Heart left ventricle (tissue), 13 donors: Measurements from ENCODE around the gene VEGFB.

Experiments used
- CTCF ChIP-seq, 12 donors: fragments of 200-600 bp; sonication (generic) in 4 of 12; IDR thresholded peaks; one replicate each; pipeline versions ENCODE4 v1.5.0 to v1.8.0; 2018 to 2022; ENCODE audit warnings: antibody characterized with exemption in 12 of 12, mild to moderate bottlenecking in 5 of 12
- POLR2A ChIP-seq, 2 donors: fragments of 450-650 bp; IDR thresholded peaks; one replicate each; pipeline ENCODE4 v1.6.1; 2017; ENCODE audit warnings: antibody characterized with exemption in 2 of 2, mild to moderate bottlenecking in 2 of 2, moderate library complexity in 2 of 2
- donor health status: ischemic (EF 13 %, LVEDD 7.1; RV severe dilation, severe dysfunction).
- donor health status: DM: no; HTN: yes; CAD: no.
- donor health status: DM: no; HTN: no; CAD: no.
- donor health status: ischemic (EF 25% LVEDD 6.9; RV normal size, moderate dysfunction).
- donor health status: ischemic (EF 25% LVEDD 5.7; RV mildly dilated, moderate dysfunction).
- donor health status: ischemic (EF 35%, LVEDD 5.7; RV mildly dilated, moderate dysfunction).
- donor health status: nonischemic (EF 11% LVEDD 7.7; RV severe dilation, severe dysfunction).
- donor health status: DM: yes; HTN: yes; CAD: no.
- donor health status: PGD.
- donor health status: ischemic (EF 29% LVEDD 5.4; RV normal size, mild dysfunction).
- donor health status: nonischemic (EF 23%, LVEDD 6.1; RV moderate dilation, normal function).

DNA sequence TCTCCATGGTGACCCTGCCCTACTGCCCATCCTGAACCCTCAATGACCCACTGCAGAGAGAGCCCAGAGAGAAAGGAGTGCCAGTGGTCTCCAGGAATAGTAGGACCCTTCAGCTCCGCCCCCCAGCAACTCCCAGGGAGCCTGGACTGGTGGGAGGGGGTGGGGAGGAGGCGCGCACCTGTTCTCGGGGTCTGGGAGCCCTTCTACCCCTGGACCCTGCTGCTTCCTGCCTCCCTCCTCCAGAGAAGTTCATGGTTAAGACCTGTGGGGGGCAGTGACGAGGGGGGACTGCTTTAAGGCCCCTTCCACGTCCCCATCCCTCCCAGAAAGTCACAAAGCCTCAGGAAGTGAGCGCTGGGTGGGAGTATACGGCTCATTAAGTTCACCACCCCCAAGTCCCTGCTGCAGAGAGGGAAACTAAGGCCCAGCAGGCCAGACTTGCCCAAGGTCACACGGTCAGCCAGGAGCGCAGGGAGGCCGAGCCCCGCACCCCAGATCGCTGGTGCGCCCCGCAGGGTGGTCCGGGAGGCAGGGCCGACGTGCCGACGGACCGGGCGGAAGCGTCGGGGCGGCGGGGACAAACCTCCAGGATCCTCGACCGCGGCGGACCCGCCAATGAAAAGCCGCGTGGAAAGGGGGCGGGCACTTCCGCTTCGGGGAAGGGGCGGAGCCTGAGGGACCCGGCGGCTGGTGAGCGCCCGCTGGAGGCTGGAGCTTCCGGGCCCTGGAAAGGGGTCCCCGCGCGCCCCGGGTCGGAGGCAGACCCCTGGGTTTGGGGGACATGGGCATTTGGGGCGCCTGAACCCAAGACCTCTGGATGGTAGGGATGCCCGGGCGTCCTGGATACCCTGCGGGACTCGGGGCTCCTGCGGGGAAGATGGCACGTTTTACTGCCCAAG is 8.5 kb upstream of the VEGFB start, which contains the start of the genes NUDT22 and TRPT1:
- TF ChIP-seq CTCF (IDR thresholded peaks at IDR 0.05) (peak in 7 of 12 donors; percentile 3 to 39 (median 15)), POLR2A (IDR thresholded peaks at IDR 0.05) (peak; percentile 84 to 96)
